WTC11 (cell line): ENCODE measurements around the gene STXBP5. TPM values are rescaled to one million over a fixed set of nuclear protein-coding genes. Genes with fewer than 3 reads are reported as not detected.

ENCODE experiments used
- ATAC-seq: fragments of 200-7000 bp; cut with Tn5 transposase; 2 replicates; pipeline ENCODE4 v1.10.0; 2021; ENCODE audit warnings: mild to moderate bottlenecking, moderate library complexity
- CTCF ChIA-PET: fragments of 300-600 bp; sonication (Branson Sonifier 250); formaldehyde crosslinking; loops from one replicate; lab custom pipeline; 2021; ENCODE audit warnings: antibody characterized with exemption; lab: Charles Lee
- POLR2A ChIA-PET: fragments of 350-600 bp; sonication (Branson Sonifier 250); formaldehyde crosslinking; loops from one replicate; lab custom pipeline; 2021; ENCODE audit warnings: antibody characterized with exemption; lab: Charles Lee
- DNase-seq: peaks from one replicate; pipeline ENCODE4 v3.0.0; 2021; ENCODE audit warnings: low spot score
- H3K27ac Mint-ChIP-seq: 2 replicates; pipeline ENCODE4 v1.8.0; 2021; ENCODE audit warnings: mixed read lengths
- H3K27me3 Mint-ChIP-seq: 2 replicates; pipeline ENCODE4 v1.8.0; 2021; ENCODE audit warnings: low read depth, mild to moderate bottlenecking, moderate library complexity, mixed read lengths
- H3K36me3 Mint-ChIP-seq: 2 replicates; pipeline ENCODE4 v1.8.0; 2021; ENCODE audit warnings: mixed read lengths
- H3K4me1 Mint-ChIP-seq: 2 replicates; pipeline ENCODE4 v1.8.0; 2022; ENCODE audit warnings: mixed read lengths
- H3K4me3 Mint-ChIP-seq: 2 replicates; pipeline ENCODE4 v1.8.0; 2021; ENCODE audit warnings: mild to moderate bottlenecking, moderate library complexity, mixed read lengths
- H3K9me3 Mint-ChIP-seq: 2 replicates; pipeline ENCODE4 v1.8.0; 2021; ENCODE audit warnings: mixed read lengths
- ELF4 ChIP-seq: sonication (generic); formaldehyde crosslinking; IDR thresholded peaks from 2 replicates; pipeline ENCODE4 v1.8.1; 2022; ENCODE audit warnings: low read depth, mild to moderate bottlenecking, moderate library complexity, missing genetic modification reagents
- ETV6 ChIP-seq: sonication (generic); formaldehyde crosslinking; IDR thresholded peaks from 2 replicates; pipeline ENCODE4 v1.8.1; 2022; ENCODE audit warnings: mild to moderate bottlenecking, missing genetic modification reagents
- GRHL2 ChIP-seq: fragments of 250-450 bp; sonication (Bioruptor Pico); IDR thresholded peaks from 2 replicates; pipeline ENCODE4 v1.8.0; 2022; ENCODE audit warnings: mild to moderate bottlenecking, moderate library complexity; ENCODE audit not compliant: insufficient replicate concordance, severe bottlenecking
- HMGA2 ChIP-seq: fragments of 250-450 bp; sonication (Bioruptor Pico); IDR thresholded peaks from 2 replicates; pipeline ENCODE4 v1.4.0; 2021; ENCODE audit warnings: mild to moderate bottlenecking, moderate library complexity
- KAT7 ChIP-seq: sonication (generic); formaldehyde crosslinking; IDR thresholded peaks from 2 replicates; pipeline ENCODE4 v1.8.1; 2023; ENCODE audit warnings: missing genetic modification reagents, mild to moderate bottlenecking, borderline replicate concordance
- ZNF232 ChIP-seq: sonication (generic); formaldehyde crosslinking; IDR thresholded peaks from 2 replicates; pipeline ENCODE4 v1.8.0; 2022; ENCODE audit warnings: mild to moderate bottlenecking, missing genetic modification reagents
- ZNF317 ChIP-seq: sonication (generic); formaldehyde crosslinking; IDR thresholded peaks from 2 replicates; pipeline ENCODE4 v1.8.1; 2023; ENCODE audit warnings: low read depth, mild to moderate bottlenecking, moderate library complexity, missing genetic modification reagents, borderline replicate concordance
- ZNF396 ChIP-seq: fragments of 250-450 bp; sonication (Bioruptor Pico); IDR thresholded peaks from 2 replicates; pipeline ENCODE4 v1.8.0; 2021; ENCODE audit warnings: mild to moderate bottlenecking, moderate library complexity, borderline replicate concordance
- ZNF423 ChIP-seq: fragments of 250-450 bp; sonication (Bioruptor Pico); IDR thresholded peaks from 2 replicates; pipeline ENCODE4 v2.1.2; 2022; ENCODE audit warnings: mild to moderate bottlenecking, moderate library complexity
- total RNA-seq: library from RNA; stranded (reverse); gene quantifications from 3 replicates; pipeline ENCODE4 v1.2.3, GENCODE V29; 2021
- TF ChIP-seq, protein P1 (sequence below): sonication (generic); formaldehyde crosslinking; IDR thresholded peaks from 2 replicates; pipeline ENCODE4 v1.8.1; 2023; ENCODE audit warnings: mild to moderate bottlenecking, missing genetic modification reagents
- TF ChIP-seq, protein P2 (sequence below): fragments of 250-450 bp; sonication (Bioruptor Pico); IDR thresholded peaks from 2 replicates; pipeline ENCODE4 v1.9.0; 2021; ENCODE audit warnings: mild to moderate bottlenecking
- TF ChIP-seq, protein P3 (sequence below): fragments of 250-450 bp; sonication (Bioruptor Pico); IDR thresholded peaks from 2 replicates; pipeline ENCODE4 v1.9.0; 2021; ENCODE audit warnings: mild to moderate bottlenecking, borderline replicate concordance
- TF ChIP-seq, protein P4 (sequence below): fragments of 250-450 bp; sonication (Bioruptor Pico); IDR thresholded peaks from 2 replicates; pipeline ENCODE4 v1.8.0; 2021; ENCODE audit warnings: mild to moderate bottlenecking
- TF ChIP-seq, protein P5 (sequence below): sonication (generic); formaldehyde crosslinking; IDR thresholded peaks from 2 replicates; pipeline ENCODE4 v1.8.1; 2022; ENCODE audit warnings: low read depth, missing genetic modification reagents, borderline replicate concordance
- TF ChIP-seq, protein P6 (sequence below): sonication (generic); formaldehyde crosslinking; IDR thresholded peaks from 2 replicates; pipeline ENCODE4 v1.8.0; 2023; ENCODE audit warnings: mild to moderate bottlenecking, missing genetic modification reagents
- TF ChIP-seq, protein P7 (sequence below): sonication (generic); formaldehyde crosslinking; IDR thresholded peaks from 2 replicates; pipeline ENCODE4 v1.8.1; 2023; ENCODE audit warnings: mild to moderate bottlenecking, missing genetic modification reagents, moderate library complexity
- TF ChIP-seq, protein P8 (sequence below): sonication (generic); formaldehyde crosslinking; IDR thresholded peaks from 2 replicates; pipeline ENCODE4 v1.8.1; 2022; ENCODE audit warnings: mild to moderate bottlenecking, missing genetic modification reagents, moderate library complexity, borderline replicate concordance

STXBP5 gene
- total RNA-seq, 1 experiment from 2014 or later, result 13.2 TPM

DNA sequence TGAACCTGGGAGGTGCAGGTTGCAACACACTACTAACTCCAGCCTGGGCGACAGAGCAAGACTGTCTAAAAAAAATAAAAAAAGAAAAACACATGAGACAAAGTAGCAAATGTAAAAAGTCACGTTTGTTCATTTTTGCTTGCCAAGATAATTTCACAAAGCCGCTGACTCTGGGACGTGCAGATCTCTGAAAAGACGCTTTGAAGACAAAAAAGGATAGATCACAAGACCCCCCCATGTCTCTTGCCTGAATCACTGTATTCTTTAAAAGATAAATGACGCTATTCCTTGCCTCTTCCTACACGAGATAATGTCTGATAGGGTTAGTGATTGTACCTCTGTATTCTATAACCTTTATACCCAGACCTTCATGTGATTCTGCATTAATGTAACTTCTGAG, 23.3 kb upstream of the STXBP5 start:
- ChIA-PET CTCF (no interaction called here), POLR2A (no interaction called here)
- Mint-ChIP-seq H3K27ac (no peak overlapping the region), H3K4me1 (peaks cover 19% of the 10 kb centered on the region), H3K36me3 (no peaks in the 10 kb centered on the region), H3K27me3 (no peaks in the 10 kb centered on the region), H3K4me3 (no peak overlapping the region), H3K9me3 (no peaks in the 10 kb centered on the region)
- ATAC-seq, result no peak
- TF ChIP-seq ZNF232 (CRISPR knock-in tag) (no peak), ELF4 (CRISPR knock-in tag) (no peak), GRHL2 (CRISPR knock-in tag) (no peak)
- TF ChIP-seq, protein P1, sequence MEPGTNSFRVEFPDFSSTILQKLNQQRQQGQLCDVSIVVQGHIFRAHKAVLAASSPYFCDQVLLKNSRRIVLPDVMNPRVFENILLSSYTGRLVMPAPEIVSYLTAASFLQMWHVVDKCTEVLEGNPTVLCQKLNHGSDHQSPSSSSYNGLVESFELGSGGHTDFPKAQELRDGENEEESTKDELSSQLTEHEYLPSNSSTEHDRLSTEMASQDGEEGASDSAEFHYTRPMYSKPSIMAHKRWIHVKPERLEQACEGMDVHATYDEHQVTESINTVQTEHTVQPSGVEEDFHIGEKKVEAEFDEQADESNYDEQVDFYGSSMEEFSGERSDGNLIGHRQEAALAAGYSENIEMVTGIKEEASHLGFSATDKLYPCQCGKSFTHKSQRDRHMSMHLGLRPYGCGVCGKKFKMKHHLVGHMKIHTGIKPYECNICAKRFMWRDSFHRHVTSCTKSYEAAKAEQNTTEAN (CRISPR knock-in tag), result no peak
- TF ChIP-seq, protein P2, sequence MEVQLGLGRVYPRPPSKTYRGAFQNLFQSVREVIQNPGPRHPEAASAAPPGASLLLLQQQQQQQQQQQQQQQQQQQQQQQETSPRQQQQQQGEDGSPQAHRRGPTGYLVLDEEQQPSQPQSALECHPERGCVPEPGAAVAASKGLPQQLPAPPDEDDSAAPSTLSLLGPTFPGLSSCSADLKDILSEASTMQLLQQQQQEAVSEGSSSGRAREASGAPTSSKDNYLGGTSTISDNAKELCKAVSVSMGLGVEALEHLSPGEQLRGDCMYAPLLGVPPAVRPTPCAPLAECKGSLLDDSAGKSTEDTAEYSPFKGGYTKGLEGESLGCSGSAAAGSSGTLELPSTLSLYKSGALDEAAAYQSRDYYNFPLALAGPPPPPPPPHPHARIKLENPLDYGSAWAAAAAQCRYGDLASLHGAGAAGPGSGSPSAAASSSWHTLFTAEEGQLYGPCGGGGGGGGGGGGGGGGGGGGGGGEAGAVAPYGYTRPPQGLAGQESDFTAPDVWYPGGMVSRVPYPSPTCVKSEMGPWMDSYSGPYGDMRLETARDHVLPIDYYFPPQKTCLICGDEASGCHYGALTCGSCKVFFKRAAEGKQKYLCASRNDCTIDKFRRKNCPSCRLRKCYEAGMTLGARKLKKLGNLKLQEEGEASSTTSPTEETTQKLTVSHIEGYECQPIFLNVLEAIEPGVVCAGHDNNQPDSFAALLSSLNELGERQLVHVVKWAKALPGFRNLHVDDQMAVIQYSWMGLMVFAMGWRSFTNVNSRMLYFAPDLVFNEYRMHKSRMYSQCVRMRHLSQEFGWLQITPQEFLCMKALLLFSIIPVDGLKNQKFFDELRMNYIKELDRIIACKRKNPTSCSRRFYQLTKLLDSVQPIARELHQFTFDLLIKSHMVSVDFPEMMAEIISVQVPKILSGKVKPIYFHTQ (CRISPR knock-in tag), result no peak
- no peak for DNase-seq

DNA sequence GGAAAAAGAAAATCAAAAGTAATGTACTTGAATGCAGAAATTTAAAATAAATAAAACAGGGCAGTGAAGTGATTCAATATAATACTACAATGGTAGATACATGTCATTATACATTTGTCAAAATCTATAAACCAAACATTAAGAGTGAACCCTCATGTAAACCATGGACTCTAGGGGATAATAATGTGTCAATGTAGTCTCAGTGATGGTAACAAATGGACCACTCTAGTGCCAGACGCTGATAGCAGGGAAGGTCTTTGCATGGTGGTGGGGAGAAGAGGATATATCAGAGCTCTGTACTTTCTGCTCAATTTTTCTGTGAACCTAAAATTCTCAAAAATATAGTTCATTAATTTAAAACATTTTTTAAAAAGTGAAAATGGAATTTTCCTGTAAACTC, 19.8 kb upstream of the STXBP5 start:
- Mint-ChIP-seq H3K27me3 (no peaks in the 10 kb centered on the region), H3K4me3 (no peak overlapping the region), H3K36me3 (no peaks in the 10 kb centered on the region), H3K9me3 (no peaks in the 10 kb centered on the region)
- POLR2A ChIA-PET, result no interaction called here
- no peak for DNase-seq
- no peak for ATAC-seq
- no peak for TF ChIP-seq ZNF317 (CRISPR knock-in tag)
- no peak for TF ChIP-seq HMGA2 (CRISPR knock-in tag)
- TF ChIP-seq, protein P3, sequence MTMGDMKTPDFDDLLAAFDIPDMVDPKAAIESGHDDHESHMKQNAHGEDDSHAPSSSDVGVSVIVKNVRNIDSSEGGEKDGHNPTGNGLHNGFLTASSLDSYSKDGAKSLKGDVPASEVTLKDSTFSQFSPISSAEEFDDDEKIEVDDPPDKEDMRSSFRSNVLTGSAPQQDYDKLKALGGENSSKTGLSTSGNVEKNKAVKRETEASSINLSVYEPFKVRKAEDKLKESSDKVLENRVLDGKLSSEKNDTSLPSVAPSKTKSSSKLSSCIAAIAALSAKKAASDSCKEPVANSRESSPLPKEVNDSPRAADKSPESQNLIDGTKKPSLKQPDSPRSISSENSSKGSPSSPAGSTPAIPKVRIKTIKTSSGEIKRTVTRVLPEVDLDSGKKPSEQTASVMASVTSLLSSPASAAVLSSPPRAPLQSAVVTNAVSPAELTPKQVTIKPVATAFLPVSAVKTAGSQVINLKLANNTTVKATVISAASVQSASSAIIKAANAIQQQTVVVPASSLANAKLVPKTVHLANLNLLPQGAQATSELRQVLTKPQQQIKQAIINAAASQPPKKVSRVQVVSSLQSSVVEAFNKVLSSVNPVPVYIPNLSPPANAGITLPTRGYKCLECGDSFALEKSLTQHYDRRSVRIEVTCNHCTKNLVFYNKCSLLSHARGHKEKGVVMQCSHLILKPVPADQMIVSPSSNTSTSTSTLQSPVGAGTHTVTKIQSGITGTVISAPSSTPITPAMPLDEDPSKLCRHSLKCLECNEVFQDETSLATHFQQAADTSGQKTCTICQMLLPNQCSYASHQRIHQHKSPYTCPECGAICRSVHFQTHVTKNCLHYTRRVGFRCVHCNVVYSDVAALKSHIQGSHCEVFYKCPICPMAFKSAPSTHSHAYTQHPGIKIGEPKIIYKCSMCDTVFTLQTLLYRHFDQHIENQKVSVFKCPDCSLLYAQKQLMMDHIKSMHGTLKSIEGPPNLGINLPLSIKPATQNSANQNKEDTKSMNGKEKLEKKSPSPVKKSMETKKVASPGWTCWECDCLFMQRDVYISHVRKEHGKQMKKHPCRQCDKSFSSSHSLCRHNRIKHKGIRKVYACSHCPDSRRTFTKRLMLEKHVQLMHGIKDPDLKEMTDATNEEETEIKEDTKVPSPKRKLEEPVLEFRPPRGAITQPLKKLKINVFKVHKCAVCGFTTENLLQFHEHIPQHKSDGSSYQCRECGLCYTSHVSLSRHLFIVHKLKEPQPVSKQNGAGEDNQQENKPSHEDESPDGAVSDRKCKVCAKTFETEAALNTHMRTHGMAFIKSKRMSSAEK (CRISPR knock-in tag), result no peak
- TF ChIP-seq, protein P4, sequence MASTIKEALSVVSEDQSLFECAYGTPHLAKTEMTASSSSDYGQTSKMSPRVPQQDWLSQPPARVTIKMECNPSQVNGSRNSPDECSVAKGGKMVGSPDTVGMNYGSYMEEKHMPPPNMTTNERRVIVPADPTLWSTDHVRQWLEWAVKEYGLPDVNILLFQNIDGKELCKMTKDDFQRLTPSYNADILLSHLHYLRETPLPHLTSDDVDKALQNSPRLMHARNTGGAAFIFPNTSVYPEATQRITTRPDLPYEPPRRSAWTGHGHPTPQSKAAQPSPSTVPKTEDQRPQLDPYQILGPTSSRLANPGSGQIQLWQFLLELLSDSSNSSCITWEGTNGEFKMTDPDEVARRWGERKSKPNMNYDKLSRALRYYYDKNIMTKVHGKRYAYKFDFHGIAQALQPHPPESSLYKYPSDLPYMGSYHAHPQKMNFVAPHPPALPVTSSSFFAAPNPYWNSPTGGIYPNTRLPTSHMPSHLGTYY (CRISPR knock-in tag), result no peak
- TF ChIP-seq, protein P5, sequence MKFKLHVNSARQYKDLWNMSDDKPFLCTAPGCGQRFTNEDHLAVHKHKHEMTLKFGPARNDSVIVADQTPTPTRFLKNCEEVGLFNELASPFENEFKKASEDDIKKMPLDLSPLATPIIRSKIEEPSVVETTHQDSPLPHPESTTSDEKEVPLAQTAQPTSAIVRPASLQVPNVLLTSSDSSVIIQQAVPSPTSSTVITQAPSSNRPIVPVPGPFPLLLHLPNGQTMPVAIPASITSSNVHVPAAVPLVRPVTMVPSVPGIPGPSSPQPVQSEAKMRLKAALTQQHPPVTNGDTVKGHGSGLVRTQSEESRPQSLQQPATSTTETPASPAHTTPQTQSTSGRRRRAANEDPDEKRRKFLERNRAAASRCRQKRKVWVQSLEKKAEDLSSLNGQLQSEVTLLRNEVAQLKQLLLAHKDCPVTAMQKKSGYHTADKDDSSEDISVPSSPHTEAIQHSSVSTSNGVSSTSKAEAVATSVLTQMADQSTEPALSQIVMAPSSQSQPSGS (CRISPR knock-in tag), result no peak
- TF ChIP-seq, protein P6, sequence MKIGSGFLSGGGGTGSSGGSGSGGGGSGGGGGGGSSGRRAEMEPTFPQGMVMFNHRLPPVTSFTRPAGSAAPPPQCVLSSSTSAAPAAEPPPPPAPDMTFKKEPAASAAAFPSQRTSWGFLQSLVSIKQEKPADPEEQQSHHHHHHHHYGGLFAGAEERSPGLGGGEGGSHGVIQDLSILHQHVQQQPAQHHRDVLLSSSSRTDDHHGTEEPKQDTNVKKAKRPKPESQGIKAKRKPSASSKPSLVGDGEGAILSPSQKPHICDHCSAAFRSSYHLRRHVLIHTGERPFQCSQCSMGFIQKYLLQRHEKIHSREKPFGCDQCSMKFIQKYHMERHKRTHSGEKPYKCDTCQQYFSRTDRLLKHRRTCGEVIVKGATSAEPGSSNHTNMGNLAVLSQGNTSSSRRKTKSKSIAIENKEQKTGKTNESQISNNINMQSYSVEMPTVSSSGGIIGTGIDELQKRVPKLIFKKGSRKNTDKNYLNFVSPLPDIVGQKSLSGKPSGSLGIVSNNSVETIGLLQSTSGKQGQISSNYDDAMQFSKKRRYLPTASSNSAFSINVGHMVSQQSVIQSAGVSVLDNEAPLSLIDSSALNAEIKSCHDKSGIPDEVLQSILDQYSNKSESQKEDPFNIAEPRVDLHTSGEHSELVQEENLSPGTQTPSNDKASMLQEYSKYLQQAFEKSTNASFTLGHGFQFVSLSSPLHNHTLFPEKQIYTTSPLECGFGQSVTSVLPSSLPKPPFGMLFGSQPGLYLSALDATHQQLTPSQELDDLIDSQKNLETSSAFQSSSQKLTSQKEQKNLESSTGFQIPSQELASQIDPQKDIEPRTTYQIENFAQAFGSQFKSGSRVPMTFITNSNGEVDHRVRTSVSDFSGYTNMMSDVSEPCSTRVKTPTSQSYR (CRISPR knock-in tag), result no peak
- TF ChIP-seq ZNF396 (CRISPR knock-in tag), result no peak
- no peak for TF ChIP-seq KAT7 (CRISPR knock-in tag)
- TF ChIP-seq ETV6 (CRISPR knock-in tag), result no peak
- no peak for TF ChIP-seq ZNF423 (CRISPR knock-in tag)
- TF ChIP-seq, protein P7, sequence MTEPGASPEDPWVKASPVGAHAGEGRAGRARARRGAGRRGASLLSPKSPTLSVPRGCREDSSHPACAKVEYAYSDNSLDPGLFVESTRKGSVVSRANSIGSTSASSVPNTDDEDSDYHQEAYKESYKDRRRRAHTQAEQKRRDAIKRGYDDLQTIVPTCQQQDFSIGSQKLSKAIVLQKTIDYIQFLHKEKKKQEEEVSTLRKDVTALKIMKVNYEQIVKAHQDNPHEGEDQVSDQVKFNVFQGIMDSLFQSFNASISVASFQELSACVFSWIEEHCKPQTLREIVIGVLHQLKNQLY (CRISPR knock-in tag), result no peak
- TF ChIP-seq, protein P8, sequence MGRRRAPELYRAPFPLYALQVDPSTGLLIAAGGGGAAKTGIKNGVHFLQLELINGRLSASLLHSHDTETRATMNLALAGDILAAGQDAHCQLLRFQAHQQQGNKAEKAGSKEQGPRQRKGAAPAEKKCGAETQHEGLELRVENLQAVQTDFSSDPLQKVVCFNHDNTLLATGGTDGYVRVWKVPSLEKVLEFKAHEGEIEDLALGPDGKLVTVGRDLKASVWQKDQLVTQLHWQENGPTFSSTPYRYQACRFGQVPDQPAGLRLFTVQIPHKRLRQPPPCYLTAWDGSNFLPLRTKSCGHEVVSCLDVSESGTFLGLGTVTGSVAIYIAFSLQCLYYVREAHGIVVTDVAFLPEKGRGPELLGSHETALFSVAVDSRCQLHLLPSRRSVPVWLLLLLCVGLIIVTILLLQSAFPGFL, result no peak
- TF ChIP-seq, all 79 proteins: peak for 0
- CTCF ChIA-PET, result interaction anchor here (0.6 kb wide), 1 partner anchor 1176 kb away, joined by 4 read pairs; no protein-coding TSS in a partner anchor
- Mint-ChIP-seq H3K4me1 (peaks cover 10% of the 10 kb centered on the region), H3K27ac (no peak overlapping the region)
